DOHH2 (cell line): ENCODE measurements around the gene SEMA5A.

Experiments used
- H3F3A ChIP-seq: fragments of 200-600 bp; sonication (generic), shearing (Covaris generic); 2 replicates; pipeline ENCODE4 v1.6.0; 2016; ENCODE audit warnings: antibody characterized with exemption, mild to moderate bottlenecking; ENCODE audit not compliant: control insufficient read depth, insufficient read depth
- H3K27ac ChIP-seq: fragments of 200-600 bp; sonication (generic); 2 replicates; pipeline ENCODE4 v1.5.1; 2014; ENCODE audit warnings: low read depth, mild to moderate bottlenecking, low read length, moderate library complexity
- H3K27me3 ChIP-seq: fragments of 200-600 bp; sonication (generic); 2 replicates; pipeline ENCODE4 v1.6.1; 2014; ENCODE audit warnings: mild to moderate bottlenecking, low read length, mixed read lengths; ENCODE audit not compliant: control insufficient read depth
- H3K36me3 ChIP-seq: fragments of 200-600 bp; sonication (generic); 2 replicates; pipeline ENCODE4 v1.6.1; 2014; ENCODE audit warnings: mild to moderate bottlenecking, low read length, moderate library complexity, mixed read lengths; ENCODE audit not compliant: control insufficient read depth
- H3K4me1 ChIP-seq: fragments of 200-600 bp; sonication (generic); 2 replicates; pipeline ENCODE4 v1.6.1; 2014; ENCODE audit warnings: mild to moderate bottlenecking, low read length, mixed read lengths; ENCODE audit not compliant: control insufficient read depth
- H3K4me2 ChIP-seq: fragments of 200-600 bp; sonication (generic); 2 replicates; pipeline ENCODE4 v1.6.0; 2014; ENCODE audit warnings: mild to moderate bottlenecking, low read length, moderate library complexity
- H3K4me3 ChIP-seq: fragments of 200-600 bp; sonication (generic); 2 replicates; pipeline ENCODE4 v1.5.1; 2014; ENCODE audit warnings: mild to moderate bottlenecking, low read length, mixed read lengths
- H3K79me2 ChIP-seq: fragments of 200-600 bp; sonication (generic); 2 replicates; pipeline ENCODE4 v1.6.1; 2014; ENCODE audit warnings: mild to moderate bottlenecking, low read length, mixed read lengths; ENCODE audit not compliant: control insufficient read depth
- H3K9me2 ChIP-seq: fragments of 200-600 bp; sonication (generic); replicated peaks from 2 replicates; pipeline ENCODE4 v1.6.1; 2014; ENCODE audit warnings: mild to moderate bottlenecking, low read length, mixed read lengths; ENCODE audit not compliant: control insufficient read depth
- H3K9me3 ChIP-seq: fragments of 200-600 bp; sonication (generic); 2 replicates; pipeline ENCODE4 v1.6.1; 2014; ENCODE audit warnings: antibody characterized with exemption, low read length, mixed read lengths; ENCODE audit not compliant: control insufficient read depth, insufficient read depth
- H4K20me1 ChIP-seq: fragments of 200-600 bp; sonication (generic); 2 replicates; pipeline ENCODE4 v1.6.0; 2014; ENCODE audit warnings: low read depth, mild to moderate bottlenecking, antibody characterized with exemption, low read length, moderate library complexity; ENCODE audit not compliant: control insufficient read depth, insufficient read depth
- EZH2phosphoT487 ChIP-seq: fragments of 200-600 bp; sonication (generic); IDR thresholded peaks from 2 replicates; pipeline ENCODE4 v1.6.1; 2017; ENCODE audit warnings: borderline replicate concordance, mild to moderate bottlenecking, antibody characterized with exemption, low read length, moderate library complexity, mixed read lengths
- TF ChIP-seq, protein P1 (sequence below): fragments of 200-600 bp; sonication (generic); IDR thresholded peaks from one replicate; pipeline ENCODE4 v1.5.1; 2014; ENCODE audit warnings: antibody characterized with exemption, mild to moderate bottlenecking, low read depth, low read length; ENCODE audit not compliant: poor library complexity, severe bottlenecking

Gene SEMA5A

DNA sequence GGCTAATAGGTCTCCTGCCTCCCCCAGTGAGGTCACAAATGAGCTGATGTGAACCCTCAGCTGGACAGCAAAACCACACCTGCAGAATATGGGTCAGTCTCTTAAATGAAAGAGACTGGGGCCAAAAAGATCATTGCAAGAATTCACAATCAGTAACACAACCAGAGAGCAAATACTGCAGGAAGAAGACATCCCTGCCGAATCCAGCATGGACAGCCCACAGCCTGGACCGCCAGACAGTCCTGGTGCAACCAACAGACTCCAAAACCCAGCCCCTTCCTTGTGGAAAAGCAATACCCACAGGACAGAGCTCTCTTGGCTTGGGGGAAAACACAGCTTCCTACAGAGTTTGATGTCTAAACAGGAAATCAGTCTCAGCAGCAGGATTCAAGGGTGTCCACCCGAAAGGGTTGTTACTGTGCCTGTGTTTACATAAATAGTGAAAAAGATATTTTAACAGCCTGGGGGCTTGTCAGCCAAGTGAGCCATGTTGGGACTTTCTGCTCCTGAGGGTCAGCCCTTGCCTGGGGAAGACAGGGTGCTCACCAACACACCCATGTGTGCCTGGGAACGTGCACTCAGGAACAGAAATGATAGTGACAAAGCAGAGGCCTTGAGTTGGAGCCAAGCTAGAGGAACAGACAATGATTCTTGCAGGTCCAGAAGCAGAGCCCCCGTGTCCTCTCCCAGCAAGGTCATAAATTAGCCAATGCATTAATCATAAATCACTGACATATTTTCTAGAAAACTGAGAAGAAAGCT is 106.2 kb downstream of the SEMA5A start:
- no peaks in the 10 kb centered on the region; the same call in 1 of the 2 replicates for H3K9me3 ChIP-seq
- no peak overlapping the region for H3K27ac ChIP-seq
- no peaks in the 10 kb centered on the region for H3K27me3 ChIP-seq
- no peaks in the 10 kb centered on the region for H3K79me2 ChIP-seq
- TF ChIP-seq, protein P1, sequence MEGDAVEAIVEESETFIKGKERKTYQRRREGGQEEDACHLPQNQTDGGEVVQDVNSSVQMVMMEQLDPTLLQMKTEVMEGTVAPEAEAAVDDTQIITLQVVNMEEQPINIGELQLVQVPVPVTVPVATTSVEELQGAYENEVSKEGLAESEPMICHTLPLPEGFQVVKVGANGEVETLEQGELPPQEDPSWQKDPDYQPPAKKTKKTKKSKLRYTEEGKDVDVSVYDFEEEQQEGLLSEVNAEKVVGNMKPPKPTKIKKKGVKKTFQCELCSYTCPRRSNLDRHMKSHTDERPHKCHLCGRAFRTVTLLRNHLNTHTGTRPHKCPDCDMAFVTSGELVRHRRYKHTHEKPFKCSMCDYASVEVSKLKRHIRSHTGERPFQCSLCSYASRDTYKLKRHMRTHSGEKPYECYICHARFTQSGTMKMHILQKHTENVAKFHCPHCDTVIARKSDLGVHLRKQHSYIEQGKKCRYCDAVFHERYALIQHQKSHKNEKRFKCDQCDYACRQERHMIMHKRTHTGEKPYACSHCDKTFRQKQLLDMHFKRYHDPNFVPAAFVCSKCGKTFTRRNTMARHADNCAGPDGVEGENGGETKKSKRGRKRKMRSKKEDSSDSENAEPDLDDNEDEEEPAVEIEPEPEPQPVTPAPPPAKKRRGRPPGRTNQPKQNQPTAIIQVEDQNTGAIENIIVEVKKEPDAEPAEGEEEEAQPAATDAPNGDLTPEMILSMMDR = no peak
- no peak for TF ChIP-seq EZH2phosphoT487
- no peaks in the 10 kb centered on the region for H3K36me3 ChIP-seq
- H3K4me2 ChIP-seq = no peak overlapping the region
- no peaks in the 10 kb centered on the region for H4K20me1 ChIP-seq
- H3K9me2 ChIP-seq = no peaks in the 10 kb centered on the region
- no peaks in the 10 kb centered on the region for H3F3A ChIP-seq
- no peaks in the 10 kb centered on the region for H3K4me1 ChIP-seq
- H3K4me3 ChIP-seq = no peak overlapping the region

DNA sequence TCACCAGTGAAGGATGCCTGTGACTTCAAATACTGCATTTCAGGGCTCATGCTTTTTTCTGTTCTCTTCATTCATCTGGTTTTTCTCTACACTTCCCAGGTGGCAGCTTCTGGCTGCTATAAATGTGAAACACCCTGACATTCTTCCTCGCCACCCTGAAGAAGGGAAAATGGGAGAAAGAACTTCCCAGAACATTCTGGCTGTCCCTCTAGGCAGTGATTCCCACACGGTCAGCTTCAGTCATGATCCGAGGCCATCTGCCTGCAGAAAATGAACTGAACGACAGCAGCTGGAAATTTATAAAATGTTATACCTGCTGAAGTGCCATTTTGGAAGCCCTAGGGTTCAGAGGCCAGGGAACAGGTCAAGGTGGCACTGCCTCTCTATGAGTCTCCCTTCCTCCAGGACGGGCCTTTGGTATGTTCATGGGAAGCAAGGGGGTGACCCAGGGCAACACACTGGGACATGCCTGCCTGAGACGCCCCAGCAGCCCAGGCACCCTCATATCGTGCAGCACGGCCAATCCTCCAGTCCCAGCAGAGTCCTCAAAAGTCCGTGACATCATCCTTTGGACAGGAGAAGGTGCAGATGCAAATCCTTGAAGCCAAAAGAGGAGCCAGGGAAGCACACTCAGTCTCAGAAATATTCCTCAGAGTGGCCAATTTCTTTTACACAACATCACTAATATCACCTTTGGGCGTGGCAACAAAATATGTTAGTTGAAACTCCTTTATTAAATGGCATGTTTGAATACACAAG is 107.1 kb downstream of the SEMA5A start:
- Histone ChIP-seq H3K79me2 (no peaks in the 10 kb centered on the region), H3K4me1 (no peaks in the 10 kb centered on the region), H3K27me3 (no peaks in the 10 kb centered on the region), H3K27ac (no peak overlapping the region), H3F3A (no peaks in the 10 kb centered on the region), H3K36me3 (no peaks in the 10 kb centered on the region), H3K9me3 (no peaks in the 10 kb centered on the region), H3K9me2 (no peaks in the 10 kb centered on the region), H3K4me3 (no peak overlapping the region), H4K20me1 (no peaks in the 10 kb centered on the region), H3K4me2 (no peak overlapping the region)
- TF ChIP-seq EZH2phosphoT487 = no peak
- TF ChIP-seq, protein P1 = no peak

GRCh38 chr5:9437741-9438240 is 108.1 kb downstream of the SEMA5A start:
- no peak for TF ChIP-seq EZH2phosphoT487
- TF ChIP-seq, protein P1 = no peak
- no peaks in the 10 kb centered on the region for H3K9me3 ChIP-seq
- no peaks in the 10 kb centered on the region for H3F3A ChIP-seq
- H3K36me3 ChIP-seq = no peaks in the 10 kb centered on the region
- H3K4me1 ChIP-seq = no peaks in the 10 kb centered on the region
- H4K20me1 ChIP-seq = no peaks in the 10 kb centered on the region
- no peak overlapping the region for H3K27ac ChIP-seq
- H3K9me2 ChIP-seq = no peaks in the 10 kb centered on the region
- no peak overlapping the region for H3K4me2 ChIP-seq
- no peaks in the 10 kb centered on the region for H3K79me2 ChIP-seq
- H3K27me3 ChIP-seq = no peaks in the 10 kb centered on the region
- no peak overlapping the region for H3K4me3 ChIP-seq
